ENCODE results near the gene LRGUK.

- TF ChIP-seq POLR2A (IDR thresholded peaks at IDR 0.05) (no peak), CTCF (IDR thresholded peaks at IDR 0.05) (no peak)
These were observed 25.4 kb upstream of the LRGUK start for GRCh38 chr7:134101716-134102115.
